GM12878 (cell line): ENCODE measurements around the gene BEX1. TPM values are rescaled to one million over a fixed set of nuclear protein-coding genes. Genes with fewer than 3 reads are reported as not detected.

Experiments used
- ATAC-seq: fragments of 200-7000 bp; cut with Tn5 transposase; 3 replicates; pipeline ENCODE4 v1.9.1; 2020; ENCODE audit warnings: mild to moderate bottlenecking, moderate library complexity
- BruUV-seq: library from RNA; stranded (reverse); fragments of 400-500 nt; replicated peaks from 2 replicates; lab custom pipeline; 2021; lab: Mats Ljungman, UMichigan
- CTCF ChIA-PET: fragments of 300-600 bp; sonication (Branson Sonifier 250); formaldehyde crosslinking; extraction: SDS; loops from one replicate; lab custom pipeline; 2021; ENCODE audit warnings: inconsistent platforms; lab: Yijun Ruan, JAX
- POLR2A ChIA-PET: fragments of 350-600 bp; formaldehyde crosslinking; extraction: SDS; loops from one replicate; lab custom pipeline; 2021; ENCODE audit warnings: inconsistent platforms; lab: Charles Lee
- RAD21 ChIA-PET: fragments of 300-600 bp; sonication (Branson Sonifier 250); formaldehyde crosslinking; loops from one replicate; lab custom pipeline; 2023; ENCODE audit warnings: antibody characterized with exemption; ENCODE audit not compliant: unreplicated experiment; lab: Charles Lee
- SMC1A ChIA-PET: fragments of 300-600 bp; sonication (Branson Sonifier 250); formaldehyde crosslinking; loops from one replicate; lab custom pipeline; 2023; ENCODE audit not compliant: unreplicated experiment, uncharacterized antibody; lab: Charles Lee
- DNase-seq: peaks from one replicate; pipeline ENCODE4 v3.0.0-alpha.2; 2011; ENCODE audit warnings: low read depth, low spot score
- FAIRE-seq: peaks from 3 replicates; lab custom pipeline; 2011; peaks lifted over from hg19 to GRCh38; lab: Jason Lieb, UNC
- H2AFZ ChIP-seq: 2 replicates; pipeline ENCODE4 v1.6.0; 2011; ENCODE audit warnings: low read depth, low read length, control low read depth; ENCODE audit not compliant: control insufficient read depth
- H3K27ac ChIP-seq: 2 replicates; pipeline ENCODE4 v1.5.1; 2011; ENCODE audit warnings: control low read depth; ENCODE audit not compliant: control insufficient read depth, insufficient read depth
- H3K27me3 ChIP-seq, 2 experiments: replicated peaks in 1 of 2; 2 replicates each; pipeline versions ENCODE4 v1.6.0 to v1.6.1; 2011; ENCODE audit warnings: low read length in 1 of 2; ENCODE audit not compliant: control insufficient read depth in 2 of 2, insufficient read depth in 2 of 2
- H3K36me3 ChIP-seq, 2 experiments: 2 replicates each; pipeline ENCODE4 v1.5.1; 2011; ENCODE audit warnings: low read length in 1 of 2; ENCODE audit not compliant: control insufficient read depth in 2 of 2, insufficient read depth in 2 of 2
- H3K4me1 ChIP-seq: 2 replicates; pipeline ENCODE4 v1.6.1; 2011; ENCODE audit warnings: mild to moderate bottlenecking, low read length, moderate library complexity, mixed read lengths; ENCODE audit not compliant: control insufficient read depth, insufficient read depth
- H3K4me2 ChIP-seq: 2 replicates; pipeline ENCODE4 v1.6.0; 2011; ENCODE audit warnings: control low read depth; ENCODE audit not compliant: control insufficient read depth, insufficient read depth
- H3K4me3 ChIP-seq: fragments of 200-600 bp; sonication (generic); 2 replicates; pipeline ENCODE4 v1.5.1; 2016
- H3K79me2 ChIP-seq: 2 replicates; pipeline ENCODE4 v1.6.0; 2011; ENCODE audit warnings: low read length; ENCODE audit not compliant: control insufficient read depth, insufficient read depth
- H3K9ac ChIP-seq: 2 replicates; pipeline ENCODE4 v1.8.0; 2011; ENCODE audit warnings: low read length, control low read depth, mixed read lengths; ENCODE audit not compliant: control insufficient read depth, insufficient read depth
- H3K9me3 ChIP-seq: replicated peaks from 3 replicates; pipeline ENCODE4 v1.5.1; 2011; ENCODE audit warnings: mild to moderate bottlenecking, low read length; ENCODE audit not compliant: control insufficient read depth, insufficient read depth
- H4K20me1 ChIP-seq: 2 replicates; pipeline ENCODE4 v1.6.0; 2011; ENCODE audit not compliant: control insufficient read depth, insufficient read depth
- NR2C1 ChIP-seq: fragments of 450-650 bp; IDR thresholded peaks from 2 replicates; pipeline ENCODE4 v1.6.1; 2017; ENCODE audit warnings: antibody characterized with exemption, mild to moderate bottlenecking, moderate library complexity
- RAD51 ChIP-seq: fragments of 450-650 bp; IDR thresholded peaks from 2 replicates; pipeline ENCODE4 v1.6.1; 2016; ENCODE audit warnings: moderate library complexity, mild to moderate bottlenecking, inconsistent platforms
- RB1 ChIP-seq: fragments of 450-650 bp; formaldehyde crosslinking; IDR thresholded peaks from 2 replicates; pipeline ENCODE4 v1.6.1; 2017; ENCODE audit warnings: mild to moderate bottlenecking, borderline replicate concordance
- RELA ChIP-seq: fragments of 450-650 bp; IDR thresholded peaks from 2 replicates; pipeline ENCODE4 v1.8.0; 2014; ENCODE audit warnings: borderline replicate concordance; ENCODE audit not compliant: partially characterized antibody
- SREBF1 ChIP-seq: IDR thresholded peaks from 2 replicates; pipeline ENCODE4 v1.6.1; 2012; ENCODE audit warnings: mild to moderate bottlenecking, low read length
- WGBS: methylation state at CpG from one replicate; pipeline ENCODE4 v1.1.6; 2016; ENCODE audit warnings: low lambda C conversion rate; ENCODE audit not compliant: insufficient replicate concordance, insufficient coverage; ENCODE audit errors: missing lambda C conversion rate; 5-methylcytosine and 5-hydroxymethylcytosine counted together
- in situ Hi-C: fragments of 300-500 bp; cut with MboI; formaldehyde crosslinking; loops from 9 replicates; pipeline ENCODE4 v1.14.3; 2018; ENCODE audit warnings: mixed read lengths
- intact Hi-C: fragments of 100-400 bp; cut with micrococcal nuclease; formaldehyde crosslinking; loops from one replicate; pipeline ENCODE4 v1.14.2; 2022; ENCODE audit not compliant: unreplicated experiment
- polyA plus RNA-seq, 11 experiments: library from polyadenylated mRNA; depleted of rRNA in 4 of 11; unstranded in 6 of 11; stranded (reverse) in 5 of 11; fragments of >200 nt; fragmentation: Nextera tagmentation in 4 of 11; fragmentation: Illumina TruSeq in 1 of 11; extraction: Ambion mirVana in 4 of 11; extraction: Trizol in 1 of 11; gene quantifications; 1 replicate in 1 of 11; 2 replicates in 10 of 11; pipeline versions ENCODE4 v1.2.1 to v1.2.3, GENCODE V29; 2011 to 2016; ENCODE audit warnings: inconsistent platforms in 2 of 11, missing spikeins in 2 of 11, low read depth in 1 of 11
- total RNA-seq, 4 experiments: library from RNA; depleted of rRNA in 3 of 4; stranded (reverse); fragments of >200 nt in 3 of 4; fragmentation: Illumina TruSeq in 1 of 4; extraction: Trizol in 1 of 4; gene quantifications; 2 replicates each; pipeline versions ENCODE4 v1.2.1 to v1.2.3, GENCODE V29; 2013 to 2021
- TF ChIP-seq, protein P1 (sequence below): IDR thresholded peaks from 2 replicates; pipeline ENCODE4 v1.6.1; 2012; ENCODE audit warnings: improper control_type of control experiment, low read depth, low read length; ENCODE audit not compliant: insufficient replicate concordance
- TF ChIP-seq, protein P2 (sequence below): fragments of 450-650 bp; formaldehyde crosslinking; IDR thresholded peaks from 2 replicates; pipeline ENCODE4 v1.4.0; 2022; ENCODE audit warnings: mild to moderate bottlenecking, moderate library complexity
- TF ChIP-seq, protein P3 (sequence below), 3 experiments: IDR thresholded peaks in 2 of 3; conservative IDR thresholded peaks in 1 of 3; 2 replicates each; pipeline ENCODE4 v1.5.1; 2011; ENCODE audit warnings: low read depth in 3 of 3, low read length in 3 of 3, mild to moderate bottlenecking in 3 of 3, control low read depth in 2 of 3, moderate library complexity in 2 of 3, inconsistent platforms in 1 of 3, mixed read lengths in 1 of 3; ENCODE audit not compliant: control insufficient read depth in 2 of 3, insufficient read depth in 1 of 3; ENCODE audit errors: extremely low read depth in 1 of 3
- TF ChIP-seq, protein P4 (sequence below): IDR thresholded peaks from 2 replicates; pipeline ENCODE4 v1.6.1; 2012; ENCODE audit warnings: low read length, inconsistent platforms
- TF ChIP-seq, protein P5 (sequence below): fragments of 450-650 bp; conservative IDR thresholded peaks from 2 replicates; pipeline ENCODE4 v1.6.1; 2017; ENCODE audit warnings: mild to moderate bottlenecking, moderate library complexity

The BEX1 gene
- total and polyA plus RNA-seq, 10 of the 15 experiments (the other 5 are each of a cell fraction or from before 2014, with no cell fraction given) = 0.19 to 3.8 TPM; not detected in 8

DNA sequence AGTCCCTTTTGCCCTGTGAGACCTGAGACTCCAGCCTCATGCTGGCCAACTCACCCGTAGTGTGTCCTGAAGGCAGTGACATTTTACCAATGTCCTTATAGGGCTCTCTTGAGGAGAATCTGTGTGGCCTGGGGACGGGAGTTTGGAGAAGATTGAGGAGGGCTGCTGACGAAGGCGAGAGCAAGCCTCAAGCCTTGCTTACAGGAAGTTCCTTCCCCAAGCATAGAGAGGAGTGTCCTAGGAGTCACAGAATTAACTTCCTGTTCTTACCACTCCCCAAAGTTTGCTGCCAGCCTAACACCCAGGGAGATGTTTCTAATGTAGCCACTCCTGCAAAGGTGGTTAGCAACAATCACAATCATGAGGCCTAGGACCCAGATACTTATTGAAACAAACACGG lies 29.0 kb upstream of the BEX1 start, which contains the start of gene NXF3:
TSS of gene NXF3 (minus strand) at position 202 of the 400 bp plus-strand sequence. CDS start at position 82, 120 bp downstream.
- in situ Hi-C loops = no loop called here
- ATAC-seq (no peak), FAIRE-seq (no peak), DNase-seq (no peak)
- 19% methylated on average over 5 of the region's 5 CpGs for WGBS
- Histone ChIP-seq H3K36me3 (no peaks in the 10 kb centered on the region), H3K79me2 (no peaks in the 10 kb centered on the region), H3K9me3 (no peaks in the 10 kb centered on the region), H3K4me1 (no peaks in the 10 kb centered on the region), H3K4me3 (no peak within 1 kb of the TSS), H2AFZ (no peak within 1 kb of the TSS), H3K27ac (no peak within 1 kb of the TSS), H3K9ac (no peak within 1 kb of the TSS), H3K4me2 (no peak within 1 kb of the TSS), H4K20me1 (no peaks in the 10 kb centered on the region), H3K27me3 (no peaks in the 10 kb centered on the region)
- intact Hi-C loops = no loop called here
- ChIA-PET SMC1A (no interaction called here), RAD21 (no interaction called here), POLR2A (no interaction called here), CTCF (no interaction called here)
- no TSS peak for BruUV-seq
- TF ChIP-seq RAD51 = no peak
- no peak for TF ChIP-seq NR2C1
- TF ChIP-seq, protein P1, sequence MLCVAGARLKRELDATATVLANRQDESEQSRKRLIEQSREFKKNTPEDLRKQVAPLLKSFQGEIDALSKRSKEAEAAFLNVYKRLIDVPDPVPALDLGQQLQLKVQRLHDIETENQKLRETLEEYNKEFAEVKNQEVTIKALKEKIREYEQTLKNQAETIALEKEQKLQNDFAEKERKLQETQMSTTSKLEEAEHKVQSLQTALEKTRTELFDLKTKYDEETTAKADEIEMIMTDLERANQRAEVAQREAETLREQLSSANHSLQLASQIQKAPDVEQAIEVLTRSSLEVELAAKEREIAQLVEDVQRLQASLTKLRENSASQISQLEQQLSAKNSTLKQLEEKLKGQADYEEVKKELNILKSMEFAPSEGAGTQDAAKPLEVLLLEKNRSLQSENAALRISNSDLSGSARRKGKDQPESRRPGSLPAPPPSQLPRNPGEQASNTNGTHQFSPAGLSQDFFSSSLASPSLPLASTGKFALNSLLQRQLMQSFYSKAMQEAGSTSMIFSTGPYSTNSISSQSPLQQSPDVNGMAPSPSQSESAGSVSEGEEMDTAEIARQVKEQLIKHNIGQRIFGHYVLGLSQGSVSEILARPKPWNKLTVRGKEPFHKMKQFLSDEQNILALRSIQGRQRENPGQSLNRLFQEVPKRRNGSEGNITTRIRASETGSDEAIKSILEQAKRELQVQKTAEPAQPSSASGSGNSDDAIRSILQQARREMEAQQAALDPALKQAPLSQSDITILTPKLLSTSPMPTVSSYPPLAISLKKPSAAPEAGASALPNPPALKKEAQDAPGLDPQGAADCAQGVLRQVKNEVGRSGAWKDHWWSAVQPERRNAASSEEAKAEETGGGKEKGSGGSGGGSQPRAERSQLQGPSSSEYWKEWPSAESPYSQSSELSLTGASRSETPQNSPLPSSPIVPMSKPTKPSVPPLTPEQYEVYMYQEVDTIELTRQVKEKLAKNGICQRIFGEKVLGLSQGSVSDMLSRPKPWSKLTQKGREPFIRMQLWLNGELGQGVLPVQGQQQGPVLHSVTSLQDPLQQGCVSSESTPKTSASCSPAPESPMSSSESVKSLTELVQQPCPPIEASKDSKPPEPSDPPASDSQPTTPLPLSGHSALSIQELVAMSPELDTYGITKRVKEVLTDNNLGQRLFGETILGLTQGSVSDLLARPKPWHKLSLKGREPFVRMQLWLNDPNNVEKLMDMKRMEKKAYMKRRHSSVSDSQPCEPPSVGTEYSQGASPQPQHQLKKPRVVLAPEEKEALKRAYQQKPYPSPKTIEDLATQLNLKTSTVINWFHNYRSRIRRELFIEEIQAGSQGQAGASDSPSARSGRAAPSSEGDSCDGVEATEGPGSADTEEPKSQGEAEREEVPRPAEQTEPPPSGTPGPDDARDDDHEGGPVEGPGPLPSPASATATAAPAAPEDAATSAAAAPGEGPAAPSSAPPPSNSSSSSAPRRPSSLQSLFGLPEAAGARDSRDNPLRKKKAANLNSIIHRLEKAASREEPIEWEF = no peak
- TF ChIP-seq, protein P2, sequence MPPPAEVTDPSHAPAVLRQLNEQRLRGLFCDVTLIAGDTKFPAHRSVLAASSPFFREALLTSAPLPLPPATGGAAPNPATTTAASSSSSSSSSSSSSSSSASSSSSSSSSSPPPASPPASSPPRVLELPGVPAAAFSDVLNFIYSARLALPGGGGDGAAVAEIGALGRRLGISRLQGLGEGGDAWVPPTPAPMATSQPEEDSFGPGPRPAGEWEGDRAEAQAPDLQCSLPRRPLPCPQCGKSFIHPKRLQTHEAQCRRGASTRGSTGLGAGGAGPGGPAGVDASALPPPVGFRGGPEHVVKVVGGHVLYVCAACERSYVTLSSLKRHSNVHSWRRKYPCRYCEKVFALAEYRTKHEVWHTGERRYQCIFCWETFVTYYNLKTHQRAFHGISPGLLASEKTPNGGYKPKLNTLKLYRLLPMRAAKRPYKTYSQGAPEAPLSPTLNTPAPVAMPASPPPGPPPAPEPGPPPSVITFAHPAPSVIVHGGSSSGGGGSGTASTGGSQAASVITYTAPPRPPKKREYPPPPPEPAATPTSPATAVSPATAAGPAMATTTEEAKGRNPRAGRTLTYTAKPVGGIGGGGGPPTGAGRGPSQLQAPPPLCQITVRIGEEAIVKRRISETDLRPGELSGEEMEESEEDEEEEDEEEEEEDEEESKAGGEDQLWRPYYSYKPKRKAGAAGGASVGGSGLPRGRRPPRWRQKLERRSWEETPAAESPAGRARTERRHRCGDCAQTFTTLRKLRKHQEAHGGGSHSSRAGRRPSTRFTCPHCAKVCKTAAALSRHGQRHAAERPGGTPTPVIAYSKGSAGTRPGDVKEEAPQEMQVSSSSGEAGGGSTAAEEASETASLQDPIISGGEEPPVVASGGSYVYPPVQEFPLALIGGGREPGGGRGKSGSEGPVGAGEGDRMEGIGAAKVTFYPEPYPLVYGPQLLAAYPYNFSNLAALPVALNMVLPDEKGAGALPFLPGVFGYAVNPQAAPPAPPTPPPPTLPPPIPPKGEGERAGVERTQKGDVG (CRISPR knock-in tag) = no peak
- TF ChIP-seq SREBF1 = no peak
- TF ChIP-seq, protein P3, sequence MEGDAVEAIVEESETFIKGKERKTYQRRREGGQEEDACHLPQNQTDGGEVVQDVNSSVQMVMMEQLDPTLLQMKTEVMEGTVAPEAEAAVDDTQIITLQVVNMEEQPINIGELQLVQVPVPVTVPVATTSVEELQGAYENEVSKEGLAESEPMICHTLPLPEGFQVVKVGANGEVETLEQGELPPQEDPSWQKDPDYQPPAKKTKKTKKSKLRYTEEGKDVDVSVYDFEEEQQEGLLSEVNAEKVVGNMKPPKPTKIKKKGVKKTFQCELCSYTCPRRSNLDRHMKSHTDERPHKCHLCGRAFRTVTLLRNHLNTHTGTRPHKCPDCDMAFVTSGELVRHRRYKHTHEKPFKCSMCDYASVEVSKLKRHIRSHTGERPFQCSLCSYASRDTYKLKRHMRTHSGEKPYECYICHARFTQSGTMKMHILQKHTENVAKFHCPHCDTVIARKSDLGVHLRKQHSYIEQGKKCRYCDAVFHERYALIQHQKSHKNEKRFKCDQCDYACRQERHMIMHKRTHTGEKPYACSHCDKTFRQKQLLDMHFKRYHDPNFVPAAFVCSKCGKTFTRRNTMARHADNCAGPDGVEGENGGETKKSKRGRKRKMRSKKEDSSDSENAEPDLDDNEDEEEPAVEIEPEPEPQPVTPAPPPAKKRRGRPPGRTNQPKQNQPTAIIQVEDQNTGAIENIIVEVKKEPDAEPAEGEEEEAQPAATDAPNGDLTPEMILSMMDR (IDR thresholded peaks at IDR 0.05 in 2 of 3, conservative IDR thresholded peaks at IDR 0.05 in 1 of 3; ENCODE audit: control insufficient read depth in 2 of 3, extremely low read depth in 1 of 3, insufficient read depth in 1 of 3, low read depth in 3 of 3, low read length in 3 of 3) = no peak
- TF ChIP-seq, protein P4, sequence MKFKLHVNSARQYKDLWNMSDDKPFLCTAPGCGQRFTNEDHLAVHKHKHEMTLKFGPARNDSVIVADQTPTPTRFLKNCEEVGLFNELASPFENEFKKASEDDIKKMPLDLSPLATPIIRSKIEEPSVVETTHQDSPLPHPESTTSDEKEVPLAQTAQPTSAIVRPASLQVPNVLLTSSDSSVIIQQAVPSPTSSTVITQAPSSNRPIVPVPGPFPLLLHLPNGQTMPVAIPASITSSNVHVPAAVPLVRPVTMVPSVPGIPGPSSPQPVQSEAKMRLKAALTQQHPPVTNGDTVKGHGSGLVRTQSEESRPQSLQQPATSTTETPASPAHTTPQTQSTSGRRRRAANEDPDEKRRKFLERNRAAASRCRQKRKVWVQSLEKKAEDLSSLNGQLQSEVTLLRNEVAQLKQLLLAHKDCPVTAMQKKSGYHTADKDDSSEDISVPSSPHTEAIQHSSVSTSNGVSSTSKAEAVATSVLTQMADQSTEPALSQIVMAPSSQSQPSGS = no peak
- TF ChIP-seq RELA = no peak
- TF ChIP-seq RB1 = no peak
- TF ChIP-seq, protein P5, sequence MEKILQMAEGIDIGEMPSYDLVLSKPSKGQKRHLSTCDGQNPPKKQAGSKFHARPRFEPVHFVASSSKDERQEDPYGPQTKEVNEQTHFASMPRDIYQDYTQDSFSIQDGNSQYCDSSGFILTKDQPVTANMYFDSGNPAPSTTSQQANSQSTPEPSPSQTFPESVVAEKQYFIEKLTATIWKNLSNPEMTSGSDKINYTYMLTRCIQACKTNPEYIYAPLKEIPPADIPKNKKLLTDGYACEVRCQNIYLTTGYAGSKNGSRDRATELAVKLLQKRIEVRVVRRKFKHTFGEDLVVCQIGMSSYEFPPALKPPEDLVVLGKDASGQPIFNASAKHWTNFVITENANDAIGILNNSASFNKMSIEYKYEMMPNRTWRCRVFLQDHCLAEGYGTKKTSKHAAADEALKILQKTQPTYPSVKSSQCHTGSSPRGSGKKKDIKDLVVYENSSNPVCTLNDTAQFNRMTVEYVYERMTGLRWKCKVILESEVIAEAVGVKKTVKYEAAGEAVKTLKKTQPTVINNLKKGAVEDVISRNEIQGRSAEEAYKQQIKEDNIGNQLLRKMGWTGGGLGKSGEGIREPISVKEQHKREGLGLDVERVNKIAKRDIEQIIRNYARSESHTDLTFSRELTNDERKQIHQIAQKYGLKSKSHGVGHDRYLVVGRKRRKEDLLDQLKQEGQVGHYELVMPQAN = no peak
